Posterior cingulate gyrus (tissue), 11 donors: ENCODE results near the gene B3GALT2.

Experiments used
- DNase-seq, 10 donors: peaks; one replicate each; pipeline versions ENCODE4 v3.0.0 to v3.0.0-alpha.2; 2020 to 2021; ENCODE audit warnings: mixed read lengths in 3 of 10
- intact Hi-C: fragments of 100-400 bp; cut with DNase I; formaldehyde crosslinking; loops from one replicate; pipeline ENCODE4 v1.15.1; 2023

Gene B3GALT2

DNA sequence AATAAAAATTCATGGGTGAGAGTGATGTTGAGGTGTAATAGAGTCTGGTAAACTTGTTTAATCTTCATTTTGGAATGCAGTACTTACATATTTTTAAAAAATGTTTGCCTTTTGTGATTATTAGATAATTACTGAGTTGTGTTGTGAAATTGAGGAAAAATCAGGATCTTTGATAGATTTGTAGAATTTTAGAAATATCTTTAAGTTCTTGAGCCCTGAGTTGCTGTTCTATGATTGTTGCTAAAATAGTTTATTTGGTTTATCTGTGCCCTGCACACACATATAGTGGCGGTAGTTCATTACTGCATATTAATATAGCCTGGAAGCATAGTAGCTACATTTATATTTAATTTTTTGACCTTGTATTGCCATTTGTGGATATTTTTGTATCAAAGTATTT lies 1.6 kb downstream of the B3GALT2 start:
- intact Hi-C loops: loop anchor here (5.0 to 10.0 kb wide), 2 partner anchors 60 to 223 kb away; partner anchors contain the start of gene CDC73
- no peak for DNase-seq

DNA sequence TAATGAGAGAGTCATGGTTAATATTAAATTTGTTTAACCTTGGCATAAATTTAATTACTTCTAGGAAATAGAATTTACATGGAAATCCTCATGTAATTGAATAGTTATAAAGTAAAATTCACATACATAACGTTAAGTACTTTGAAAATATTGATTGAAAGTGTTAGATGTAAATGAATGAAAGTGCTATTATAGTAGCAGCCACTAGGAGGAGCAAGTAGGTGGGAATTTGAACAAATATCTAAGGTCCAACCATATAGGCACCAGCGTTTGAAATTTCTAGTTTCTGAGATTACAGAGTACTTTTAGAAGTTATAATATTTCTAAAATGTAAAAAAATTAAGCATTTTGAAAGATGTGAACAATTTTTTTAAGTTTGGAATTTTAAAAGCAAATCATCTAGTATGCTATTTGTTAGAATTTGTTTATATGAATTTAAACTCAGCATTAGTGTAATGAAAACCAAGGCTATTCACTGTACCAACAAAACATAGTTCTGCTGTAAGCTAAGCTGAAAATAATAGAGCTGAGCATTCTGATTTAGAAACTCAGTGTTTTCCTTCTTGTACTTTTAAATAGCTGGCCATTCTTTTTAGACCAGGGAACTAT lies 3.3 kb downstream of the B3GALT2 start:
- intact Hi-C loops: loop anchor here (5.0 to 10.0 kb wide), 2 partner anchors 58 to 224 kb away; partner anchors contain the start of gene CDC73
- no peak for DNase-seq

DNA sequence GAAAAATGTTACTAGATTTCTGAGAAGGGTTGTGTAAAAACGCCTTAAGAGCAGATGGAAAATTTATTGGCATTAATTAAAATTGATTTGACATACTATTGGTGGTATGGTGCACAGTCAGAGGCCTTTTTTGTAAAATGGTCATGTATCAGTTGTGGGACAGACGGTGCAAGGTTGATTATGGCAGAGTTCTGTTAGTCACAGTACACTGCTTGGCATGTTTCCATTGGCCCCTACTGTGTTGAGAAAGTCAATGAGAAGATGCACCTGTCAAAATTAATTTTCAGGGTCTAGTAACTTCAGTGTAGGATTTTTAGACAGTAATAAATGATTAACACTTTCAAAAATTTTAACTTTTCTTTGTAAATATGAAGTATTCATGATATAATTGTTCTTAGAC lies 4.4 kb downstream of the B3GALT2 start:
- DNase-seq: no peak
- intact Hi-C loops: loop anchor here (5.0 to 10.0 kb wide), 2 partner anchors 57 to 225 kb away; partner anchors contain the start of gene CDC73

DNA sequence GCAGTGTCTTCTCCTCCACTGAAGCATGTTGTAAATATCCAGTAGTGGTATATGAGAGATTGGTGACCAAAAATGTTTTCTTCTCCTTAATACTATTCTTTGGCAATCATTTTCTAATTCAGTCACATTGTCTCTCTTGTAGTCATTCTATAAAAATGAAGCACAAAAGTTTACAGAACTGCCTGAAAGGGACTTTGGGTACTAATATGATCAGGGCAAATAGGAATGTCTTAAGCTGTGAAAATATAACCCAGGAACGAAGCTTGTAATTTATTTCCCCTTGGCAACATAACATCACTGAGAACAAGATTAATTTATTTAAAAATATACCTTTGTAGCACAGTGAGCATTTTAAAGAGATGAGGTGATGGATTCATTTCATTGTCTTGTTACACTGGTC lies 4.9 kb downstream of the B3GALT2 start:
- intact Hi-C loops: loop anchor here (5.0 to 10.0 kb wide), 2 partner anchors 57 to 226 kb away; partner anchors contain the start of gene CDC73
- no peak for DNase-seq

DNA sequence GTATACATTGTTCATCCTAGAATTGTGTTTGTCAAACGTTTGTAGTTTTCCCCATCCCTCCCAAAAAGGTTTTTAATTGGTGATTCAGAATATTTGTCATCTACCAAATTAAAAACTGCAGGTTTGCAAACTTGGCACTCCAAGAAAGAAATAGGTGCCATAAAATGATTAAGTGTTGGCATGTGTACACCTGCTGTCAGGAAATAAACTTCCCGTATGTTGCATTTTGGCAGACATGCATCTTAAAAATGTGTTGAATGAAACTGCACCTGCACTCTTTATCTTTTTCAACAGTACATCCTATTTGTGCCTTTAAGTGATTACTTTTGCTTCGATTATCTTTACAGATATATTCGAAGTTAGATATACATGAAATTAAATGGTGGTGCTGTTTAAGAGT lies 7.3 kb downstream of the B3GALT2 start:
- DNase-seq: no peak
- intact Hi-C loops: no loop called here

DNA sequence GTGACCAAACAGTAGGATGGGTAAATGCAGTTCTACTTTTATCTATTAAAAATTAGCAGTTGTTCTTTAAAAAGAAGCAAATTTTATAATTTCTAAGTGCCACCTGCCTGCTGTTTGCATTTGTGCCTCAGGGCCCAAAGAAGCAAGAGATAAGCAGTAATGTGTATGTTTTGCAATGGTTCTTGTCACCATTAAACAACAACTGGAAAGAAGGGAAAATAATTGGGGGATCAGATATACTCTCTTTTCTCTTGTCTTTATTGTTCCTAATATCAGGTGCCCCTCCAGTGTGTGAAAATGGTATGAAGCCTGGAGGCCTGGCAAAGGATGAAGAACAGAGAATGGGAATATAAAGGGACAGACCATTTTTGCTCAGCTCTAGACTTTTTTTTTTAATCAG lies 9.6 kb downstream of the B3GALT2 start:
- DNase-seq: no peak
- intact Hi-C loops: no loop called here

DNA sequence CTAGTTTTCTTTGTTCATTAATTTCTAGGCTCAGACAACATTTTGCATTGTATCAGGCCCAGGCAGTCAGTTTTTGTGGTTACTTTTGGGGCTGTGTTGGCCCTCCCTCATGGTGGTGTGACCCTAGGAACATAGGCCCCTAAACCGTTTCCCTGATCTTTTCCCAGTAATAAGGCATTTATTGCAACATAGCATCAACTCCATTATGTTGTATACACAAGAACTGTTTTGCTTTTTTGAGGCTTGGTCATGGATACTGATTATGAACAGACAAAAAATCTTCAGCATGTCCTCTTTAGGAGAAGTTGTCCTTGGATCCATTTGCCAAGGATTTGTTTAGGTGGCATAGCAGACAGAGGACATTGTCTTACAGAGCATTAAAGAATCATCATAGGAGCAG lies 10.3 kb downstream of the B3GALT2 start:
- intact Hi-C loops: no loop called here
- no peak for DNase-seq

DNA sequence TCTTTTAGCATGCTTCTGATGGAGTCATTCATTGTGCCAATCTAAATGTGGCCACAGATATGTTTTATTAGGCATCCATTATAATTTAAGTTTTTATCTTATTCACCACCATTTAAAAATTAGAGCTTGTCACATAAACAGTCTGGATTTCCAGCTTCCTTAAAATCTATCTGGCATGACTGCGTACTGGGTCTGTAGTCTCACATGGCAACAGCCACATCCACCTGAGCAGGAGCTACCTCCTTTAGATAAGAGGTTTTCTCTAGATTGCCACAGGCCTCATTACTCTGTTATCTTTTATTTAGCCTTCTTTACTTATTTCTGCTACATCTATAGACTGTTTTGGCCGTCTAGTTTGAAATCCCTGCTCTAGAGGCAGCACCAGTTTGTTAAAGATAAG lies 29.1 kb downstream of the B3GALT2 start:
- intact Hi-C loops: no loop called here
- no peak for DNase-seq

DNA sequence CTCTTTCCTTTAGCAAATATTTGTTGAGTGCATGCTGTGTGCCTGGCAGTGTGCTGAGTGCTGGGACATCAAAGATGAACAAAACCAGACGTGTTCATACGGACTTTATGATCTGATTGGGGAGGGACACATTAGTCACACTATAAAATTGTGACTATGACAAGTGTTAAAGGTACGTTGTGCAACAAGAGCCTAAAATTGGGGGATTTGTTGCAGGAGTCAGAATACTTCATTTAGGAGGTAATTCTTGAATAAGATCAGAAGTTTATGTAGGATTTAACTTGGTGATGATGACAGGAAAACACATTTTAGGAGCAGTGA lies 29.6 kb downstream of the B3GALT2 start:
- intact Hi-C loops: no loop called here
- DNase-seq: no peak

DNA sequence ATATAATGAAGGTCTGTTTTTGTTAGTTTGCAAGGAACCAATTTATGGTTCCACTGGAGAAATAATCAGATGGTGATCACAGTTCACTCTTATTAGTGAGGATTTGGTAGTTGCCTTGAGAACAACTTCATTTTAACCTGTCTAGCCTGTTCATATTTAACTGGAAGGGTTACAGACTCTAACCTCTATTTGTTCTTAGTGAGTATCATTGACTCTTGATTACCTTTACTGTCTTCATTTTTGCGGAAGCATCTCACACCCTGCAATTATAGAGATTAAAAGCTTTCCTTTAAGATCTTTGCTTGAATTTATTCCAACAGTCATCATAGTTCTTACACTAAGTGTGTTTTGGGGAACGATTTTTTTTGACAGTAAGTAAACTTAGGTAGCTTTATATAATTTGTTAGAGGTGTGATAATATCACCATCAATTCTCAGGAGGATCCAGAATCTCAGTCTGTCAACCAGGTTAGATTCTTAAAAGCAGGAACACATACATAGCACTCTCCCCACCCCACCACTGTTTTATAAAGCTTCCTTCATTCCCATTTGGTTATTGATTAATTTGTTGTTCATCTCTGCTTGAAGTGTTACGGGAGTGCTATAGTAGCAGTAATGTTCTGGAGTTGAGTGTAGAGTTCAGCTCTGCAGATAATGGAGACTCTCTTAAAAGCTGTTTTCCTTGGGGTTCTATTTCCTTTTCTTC lies 30.1 kb downstream of the B3GALT2 start:
- intact Hi-C loops: no loop called here
- no peak for DNase-seq

DNA sequence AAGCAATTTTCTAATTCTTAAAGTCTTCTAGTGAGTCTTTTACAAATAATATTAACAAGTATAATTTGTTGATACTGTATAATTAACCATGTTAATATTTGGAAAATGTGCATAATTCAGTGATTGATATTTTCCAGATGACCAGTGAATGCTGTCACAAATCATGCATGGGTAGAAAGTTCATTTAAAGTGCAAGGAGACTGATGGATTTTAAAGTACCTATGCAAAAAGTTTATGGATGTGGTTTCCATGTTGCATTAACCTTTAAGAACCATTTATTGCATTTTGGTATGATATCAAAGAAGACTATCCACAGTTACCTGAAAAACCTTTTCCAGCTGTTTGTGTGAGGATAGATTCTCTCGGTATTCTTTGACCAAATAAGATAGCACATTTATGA lies 41.4 kb downstream of the B3GALT2 start:
- intact Hi-C loops: no loop called here
- no peak for DNase-seq

DNA sequence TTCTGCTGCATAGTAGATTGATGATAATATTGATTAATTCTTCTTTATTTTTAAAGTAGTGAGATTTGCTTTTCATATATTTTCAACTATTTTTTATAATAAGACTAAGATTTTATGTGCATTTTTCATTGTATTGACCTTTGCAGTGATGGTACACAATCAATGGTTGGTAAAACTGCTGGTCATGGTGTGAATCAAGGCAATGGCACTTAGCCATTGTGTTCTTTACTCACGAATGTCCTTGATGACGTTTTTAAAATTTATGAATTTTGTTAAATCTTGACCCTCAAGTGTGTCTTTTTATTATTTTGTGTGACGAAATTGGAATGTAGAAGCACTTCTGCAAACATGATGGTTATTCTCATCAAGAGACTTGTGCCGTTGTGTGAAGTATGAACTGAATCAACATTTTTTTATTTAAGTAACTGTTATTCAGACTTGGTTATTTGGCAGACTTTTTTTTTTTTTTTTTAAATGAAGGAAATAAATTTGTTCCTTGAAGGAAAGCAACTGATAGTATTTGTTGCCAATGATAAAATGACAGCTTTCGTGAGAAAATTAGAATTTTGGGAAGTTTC lies 42.0 kb downstream of the B3GALT2 start:
- no peak for DNase-seq
- intact Hi-C loops: no loop called here

DNA sequence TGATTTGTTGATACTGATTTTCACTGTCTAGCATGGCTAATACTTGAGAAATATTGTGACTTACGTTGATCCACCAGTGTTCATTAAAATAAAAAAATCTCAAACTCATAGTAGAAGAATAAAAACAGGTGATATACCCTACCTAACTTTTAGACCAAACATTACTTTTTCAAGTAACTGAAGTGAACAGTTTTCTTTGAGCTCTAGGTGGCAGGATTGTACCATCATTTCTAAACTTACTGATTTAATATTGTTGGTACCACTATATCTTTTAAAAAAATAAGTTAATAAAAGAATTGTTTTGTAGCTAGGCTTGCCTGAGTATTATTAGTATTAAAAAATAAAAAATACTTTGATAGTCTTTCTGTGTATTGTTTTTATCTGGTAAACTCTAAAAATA lies 43.1 kb downstream of the B3GALT2 start:
- no peak for DNase-seq
- intact Hi-C loops: no loop called here

DNA sequence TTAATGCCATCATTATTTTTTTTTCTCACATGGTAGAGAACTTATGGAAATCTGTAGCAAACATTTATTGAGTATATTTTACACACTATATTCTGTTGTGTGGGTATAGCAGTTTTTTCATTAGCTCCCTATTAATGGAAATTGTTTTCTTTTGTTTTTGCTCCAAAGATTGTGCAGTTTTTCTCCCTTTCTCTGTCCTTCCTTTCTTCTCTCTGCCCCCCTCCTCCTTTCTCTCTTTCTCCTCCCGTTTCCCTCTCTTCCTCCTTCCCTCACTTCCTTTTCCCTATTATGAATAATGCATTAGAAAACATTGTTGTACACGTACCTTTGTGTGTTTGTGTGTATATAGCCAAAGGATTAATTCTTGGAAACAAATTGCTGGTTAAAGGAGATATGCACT lies 44.0 kb downstream of the B3GALT2 start:
- intact Hi-C loops: no loop called here
- DNase-seq: no peak

DNA sequence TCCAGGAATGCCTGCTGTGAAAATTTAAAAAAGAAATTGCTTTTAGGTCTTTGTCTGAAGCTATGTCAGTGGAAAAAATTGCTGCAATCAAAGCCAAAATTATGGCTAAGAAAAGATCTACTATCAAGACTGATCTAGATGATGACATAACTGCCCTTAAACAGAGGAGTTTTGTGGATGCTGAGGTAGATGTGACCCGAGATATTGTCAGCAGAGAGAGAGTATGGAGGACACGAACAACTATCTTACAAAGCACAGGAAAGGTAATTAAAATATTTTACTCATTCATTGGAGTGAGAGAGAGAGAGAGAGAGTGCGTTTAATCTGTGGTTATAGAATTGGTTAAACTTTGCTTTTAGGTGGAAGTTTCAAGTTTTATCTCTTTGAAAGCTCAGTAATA lies 44.6 kb downstream of the B3GALT2 start:
- intact Hi-C loops: no loop called here
- DNase-seq: no peak

DNA sequence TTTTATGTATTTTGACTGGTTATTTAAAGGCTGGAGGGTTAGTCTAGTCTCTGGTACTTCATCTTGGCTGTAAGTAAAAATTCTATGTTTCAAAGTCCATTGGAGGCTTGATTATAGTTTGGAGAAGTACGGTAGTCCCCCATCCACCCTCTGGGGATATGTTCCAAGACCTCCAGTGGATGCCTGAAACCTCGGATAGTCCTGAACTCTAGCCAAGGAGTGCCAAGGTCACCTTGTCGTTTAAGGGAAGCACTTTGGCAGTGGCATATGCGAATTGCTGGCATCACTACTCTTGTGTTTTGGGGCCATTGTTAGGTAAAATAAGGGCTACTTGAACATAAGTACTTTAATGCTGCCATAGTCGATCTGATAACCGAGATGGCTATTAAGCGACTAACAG lies 46.2 kb downstream of the B3GALT2 start:
- no peak for DNase-seq
- intact Hi-C loops: no loop called here

DNA sequence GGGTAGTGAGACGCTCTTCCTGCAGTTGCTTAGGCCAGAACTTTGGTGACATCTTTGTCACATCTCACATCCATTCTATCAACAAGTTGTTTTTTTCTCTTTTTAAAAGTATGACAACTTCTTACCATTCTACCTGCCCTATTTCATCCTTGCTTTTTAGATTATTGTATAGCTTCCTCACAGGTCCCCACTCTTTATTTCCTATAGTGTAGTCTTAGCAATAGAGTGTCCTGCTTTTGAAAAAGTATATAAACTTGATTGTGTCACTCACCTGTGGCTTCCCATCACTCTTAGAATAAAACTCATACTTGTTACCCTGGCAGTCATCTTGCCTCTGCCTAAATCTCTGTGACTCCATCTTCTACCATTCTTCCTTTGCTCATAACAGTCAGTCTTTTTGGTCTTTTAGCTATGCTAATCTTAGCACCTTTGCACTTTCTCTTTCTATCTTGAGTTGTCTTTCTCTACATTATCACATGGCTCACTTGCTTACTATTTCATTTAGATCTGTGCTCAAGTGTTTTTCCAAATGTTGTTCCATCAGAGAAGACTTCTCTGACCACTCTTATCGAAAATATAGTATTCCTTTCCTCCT lies 55.0 kb downstream of the B3GALT2 start:
- DNase-seq: no peak
- intact Hi-C loops: no loop called here
